NCI-H2196 treated with DMSO at 0.1 percent for 48 hours (cell line): ENCODE data around the gene ZBTB8B.

ENCODE experiments used
- DNase-seq: peaks from one replicate; lab custom pipeline; 2025; ENCODE audit not compliant: unreplicated experiment; lab: John Stamatoyannopoulos, UW

The ZBTB8B gene

GRCh38 chr1:32503153-32503552, 38.3 kb downstream of the ZBTB8B start:
- DNase-seq = no peak

GRCh38 chr1:32507021-32507420, 42.1 kb downstream of the ZBTB8B start:
- DNase-seq = no peak

- DNase-seq = no peak
These were observed 43.9 kb downstream of the ZBTB8B start for GRCh38 chr1:32508761-32509160.

GRCh38 chr1:32509939-32510338, 45.1 kb downstream of the ZBTB8B start:
- no peak for DNase-seq
